Liver (tissue), 3 donors: ENCODE results near the gene GALNT10.

ENCODE experiments used
- FOXA1 ChIP-seq: IDR thresholded peaks from 2 replicates; pipeline ENCODE4 v1.6.1; 2016; ENCODE audit warnings: antibody characterized with exemption
- GABPA ChIP-seq, 2 donors: IDR thresholded peaks in 1 of 2; conservative IDR thresholded peaks in 1 of 2; 2 replicates each; pipeline ENCODE4 v1.6.1; 2016; ENCODE audit warnings: antibody characterized with exemption in 2 of 2, mild to moderate bottlenecking in 1 of 2, moderate library complexity in 1 of 2
- TF ChIP-seq, protein P1 (sequence below): IDR thresholded peaks from 2 replicates; pipeline ENCODE4 v1.6.1; 2016; ENCODE audit warnings: antibody characterized with exemption
- TF ChIP-seq, protein P2 (sequence below): fragments of 150-350 bp; IDR thresholded peaks from 2 replicates; pipeline ENCODE4 v1.5.1; 2017; ENCODE audit warnings: improper control_type of control experiment, low read depth, low read length; ENCODE audit not compliant: missing input control
- donor health status: healthy.
- donor health status: healthy.

DNA sequence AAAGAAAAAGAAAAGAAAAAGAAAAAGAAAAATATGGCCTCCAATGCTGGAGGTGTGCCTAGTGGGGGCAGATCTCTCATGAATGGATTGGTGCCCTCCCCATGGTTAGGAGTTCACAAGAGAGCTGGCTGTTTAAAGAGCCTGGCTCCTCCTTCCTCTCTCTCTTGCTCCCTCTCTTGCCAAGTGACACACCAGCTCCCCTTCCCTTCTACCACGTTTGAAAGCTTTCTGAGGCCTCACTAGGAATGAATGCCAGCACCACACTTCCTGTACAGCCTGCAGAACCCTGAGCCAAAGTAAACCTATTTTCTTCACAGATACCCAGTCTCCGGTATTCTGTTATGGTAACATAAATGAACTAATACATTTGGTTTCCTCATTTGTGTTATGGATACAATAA lies 14.4 kb upstream of the GALNT10 start:
- TF ChIP-seq, protein P1, sequence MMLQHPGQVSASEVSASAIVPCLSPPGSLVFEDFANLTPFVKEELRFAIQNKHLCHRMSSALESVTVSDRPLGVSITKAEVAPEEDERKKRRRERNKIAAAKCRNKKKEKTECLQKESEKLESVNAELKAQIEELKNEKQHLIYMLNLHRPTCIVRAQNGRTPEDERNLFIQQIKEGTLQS: no peak
- TF ChIP-seq, protein P2, sequence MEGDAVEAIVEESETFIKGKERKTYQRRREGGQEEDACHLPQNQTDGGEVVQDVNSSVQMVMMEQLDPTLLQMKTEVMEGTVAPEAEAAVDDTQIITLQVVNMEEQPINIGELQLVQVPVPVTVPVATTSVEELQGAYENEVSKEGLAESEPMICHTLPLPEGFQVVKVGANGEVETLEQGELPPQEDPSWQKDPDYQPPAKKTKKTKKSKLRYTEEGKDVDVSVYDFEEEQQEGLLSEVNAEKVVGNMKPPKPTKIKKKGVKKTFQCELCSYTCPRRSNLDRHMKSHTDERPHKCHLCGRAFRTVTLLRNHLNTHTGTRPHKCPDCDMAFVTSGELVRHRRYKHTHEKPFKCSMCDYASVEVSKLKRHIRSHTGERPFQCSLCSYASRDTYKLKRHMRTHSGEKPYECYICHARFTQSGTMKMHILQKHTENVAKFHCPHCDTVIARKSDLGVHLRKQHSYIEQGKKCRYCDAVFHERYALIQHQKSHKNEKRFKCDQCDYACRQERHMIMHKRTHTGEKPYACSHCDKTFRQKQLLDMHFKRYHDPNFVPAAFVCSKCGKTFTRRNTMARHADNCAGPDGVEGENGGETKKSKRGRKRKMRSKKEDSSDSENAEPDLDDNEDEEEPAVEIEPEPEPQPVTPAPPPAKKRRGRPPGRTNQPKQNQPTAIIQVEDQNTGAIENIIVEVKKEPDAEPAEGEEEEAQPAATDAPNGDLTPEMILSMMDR: no peak
- TF ChIP-seq GABPA (IDR thresholded peaks at IDR 0.05 in 1 of 2, conservative IDR thresholded peaks at IDR 0.05 in 1 of 2) (no peak), FOXA1 (no peak)
